Body of pancreas (tissue), 4 donors: ENCODE measurements around the gene GPC1.
A peak's percentile ranks its signal among the peaks of the same experiment; 100 is the strongest.

Experiments
- CTCF ChIP-seq, 7 experiments: fragments of 450-650 bp in 4 of 7; fragments of 200-600 bp in 3 of 7; sonication (generic) in 3 of 7; IDR thresholded peaks; one replicate each; pipeline ENCODE4 v1.5.1; 2016 to 2019; ENCODE audit warnings: antibody characterized with exemption in 7 of 7
- POLR2A ChIP-seq, 3 donors: fragments of 450-650 bp; IDR thresholded peaks; one replicate each; pipeline ENCODE4 v1.6.1; 2016; ENCODE audit warnings: antibody characterized with exemption in 3 of 3, mild to moderate bottlenecking in 2 of 3

GRCh38 chr2:240513549-240514287 is 78.3 kb downstream of the GPC1 start:
- peak; percentile 67 to 85 (median 76) for TF ChIP-seq CTCF (IDR thresholded peaks at IDR 0.05)
- TF ChIP-seq POLR2A (IDR thresholded peaks at IDR 0.05), result no peak
